ENCODE measurements around the gene RETREG1. TPM values are rescaled to one million over a fixed set of nuclear protein-coding genes. Genes with fewer than 3 reads are reported as not detected.
A peak's percentile ranks its signal among the peaks of the same experiment; 100 is the strongest.
"Not testable (repeated sequence)": the region's sequence is repeated elsewhere in the genome, so short reads cannot be mapped to it uniquely, and the experiment has no call there.

RETREG1 gene
- total RNA-seq (2012; rRNA removed), result 0.51 and 1.1 TPM in 2 replicates

GRCh38 chr5:16616536-16617273 is at the start of gene RETREG1:
Gene RETREG1, minus strand, starts transcription at chr5:16616997. Its CDS starts 26 bp downstream, at chr5:16616971.
- peaks cover 65% of the 10 kb centered on the region for H3K27me3 ChIP-seq (ENCODE audit: control insufficient read depth, insufficient read depth, low read length)
- peaks cover 6% of the 10 kb centered on the region for H3K4me1 ChIP-seq (ENCODE audit: control insufficient read depth, insufficient read depth, low read length)
- no peaks in the 10 kb centered on the region for H3K36me3 ChIP-seq (ENCODE audit: insufficient read depth, low read length)
- H3K4me2 ChIP-seq (ENCODE audit: low read length), result peak within 1 kb of the TSS; percentile 91
- no peak within 1 kb of the TSS for H3K9ac ChIP-seq (ENCODE audit: low read depth, low read length)
- H3K4me3 ChIP-seq (ENCODE audit: low read length), result peak within 1 kb of the TSS; percentile 71
- no peaks in the 10 kb centered on the region for H3K9me3 ChIP-seq (replicated peaks; ENCODE audit: low read length)

GRCh38 chr5:16666130-16666882 is 49.5 kb upstream of the RETREG1 start:
- Histone ChIP-seq H3K4me1 (ENCODE audit: control insufficient read depth, insufficient read depth, low read length) (no peaks in the 10 kb centered on the region), H3K4me3 (ENCODE audit: low read length) (no peak overlapping the region), H3K9ac (ENCODE audit: low read depth, low read length) (no peak overlapping the region), H3K9me3 (replicated peaks; ENCODE audit: low read length) (no peaks in the 10 kb centered on the region), H3K27me3 (ENCODE audit: control insufficient read depth, insufficient read depth, low read length) (no peaks in the 10 kb centered on the region), H3K4me2 (ENCODE audit: low read length) (no peak overlapping the region), H3K36me3 (ENCODE audit: insufficient read depth, low read length) (peaks cover 70% of the 10 kb centered on the region)

GRCh38 chr5:16665601-16666000 is 48.8 kb upstream of the RETREG1 start:
- no peaks in the 10 kb centered on the region for H3K27me3 ChIP-seq (ENCODE audit: control insufficient read depth, insufficient read depth, low read length)
- H3K4me1 ChIP-seq (ENCODE audit: control insufficient read depth, insufficient read depth, low read length), result no peaks in the 10 kb centered on the region
- no peak overlapping the region for H3K4me2 ChIP-seq (ENCODE audit: low read length)
- H3K9me3 ChIP-seq (replicated peaks; ENCODE audit: low read length), result no peaks in the 10 kb centered on the region
- H3K36me3 ChIP-seq (ENCODE audit: insufficient read depth, low read length), result peaks cover 63% of the 10 kb centered on the region
- H3K4me3 ChIP-seq (ENCODE audit: low read length), result no peak overlapping the region
- no peak overlapping the region for H3K9ac ChIP-seq (ENCODE audit: low read depth, low read length)

GRCh38 chr5:16664368-16664767 is 47.6 kb upstream of the RETREG1 start:
- no peak overlapping the region for H3K4me2 ChIP-seq (ENCODE audit: low read length)
- H3K9ac ChIP-seq (ENCODE audit: low read depth, low read length), result no peak overlapping the region
- peaks cover 52% of the 10 kb centered on the region for H3K36me3 ChIP-seq (ENCODE audit: insufficient read depth, low read length)
- H3K9me3 ChIP-seq (replicated peaks; ENCODE audit: low read length), result no peaks in the 10 kb centered on the region
- H3K27me3 ChIP-seq (ENCODE audit: control insufficient read depth, insufficient read depth, low read length), result no peaks in the 10 kb centered on the region
- no peak overlapping the region for H3K4me3 ChIP-seq (ENCODE audit: low read length)
- no peaks in the 10 kb centered on the region for H3K4me1 ChIP-seq (ENCODE audit: control insufficient read depth, insufficient read depth, low read length)

GRCh38 chr5:16663840-16664239 is 47.0 kb upstream of the RETREG1 start:
- Histone ChIP-seq H3K4me1 (ENCODE audit: control insufficient read depth, insufficient read depth, low read length) (no peaks in the 10 kb centered on the region), H3K36me3 (ENCODE audit: insufficient read depth, low read length) (peaks cover 50% of the 10 kb centered on the region), H3K9ac (ENCODE audit: low read depth, low read length) (no peak overlapping the region), H3K27me3 (ENCODE audit: control insufficient read depth, insufficient read depth, low read length) (no peaks in the 10 kb centered on the region), H3K4me2 (ENCODE audit: low read length) (no peak overlapping the region), H3K9me3 (replicated peaks; ENCODE audit: low read length) (no peaks in the 10 kb centered on the region), H3K4me3 (ENCODE audit: low read length) (no peak overlapping the region)

- H3K9ac ChIP-seq (ENCODE audit: low read depth, low read length), result no peak overlapping the region
- no peaks in the 10 kb centered on the region for H3K9me3 ChIP-seq (replicated peaks; ENCODE audit: low read length)
- peaks cover 29% of the 10 kb centered on the region for H3K36me3 ChIP-seq (ENCODE audit: insufficient read depth, low read length)
- peaks cover 8% of the 10 kb centered on the region for H3K27me3 ChIP-seq (ENCODE audit: control insufficient read depth, insufficient read depth, low read length)
- no peaks in the 10 kb centered on the region for H3K4me1 ChIP-seq (ENCODE audit: control insufficient read depth, insufficient read depth, low read length)
- no peak overlapping the region for H3K4me3 ChIP-seq (ENCODE audit: low read length)
- no peak overlapping the region for H3K4me2 ChIP-seq (ENCODE audit: low read length)
Measured at GRCh38 chr5:16661713-16662112, 44.9 kb upstream of the RETREG1 start.

- Histone ChIP-seq H3K9ac (ENCODE audit: low read depth, low read length) (no peak overlapping the region), H3K27me3 (ENCODE audit: control insufficient read depth, insufficient read depth, low read length) (peaks cover 10% of the 10 kb centered on the region), H3K4me3 (ENCODE audit: low read length) (no peak overlapping the region), H3K36me3 (ENCODE audit: insufficient read depth, low read length) (peaks cover 21% of the 10 kb centered on the region), H3K4me1 (ENCODE audit: control insufficient read depth, insufficient read depth, low read length) (no peaks in the 10 kb centered on the region), H3K4me2 (ENCODE audit: low read length) (no peak overlapping the region), H3K9me3 (replicated peaks; ENCODE audit: low read length) (no peaks in the 10 kb centered on the region)
Measured at GRCh38 chr5:16660982-16661381, 44.2 kb upstream of the RETREG1 start.

GRCh38 chr5:16659536-16659935 is 42.7 kb upstream of the RETREG1 start:
- peaks cover 15% of the 10 kb centered on the region for H3K36me3 ChIP-seq (ENCODE audit: insufficient read depth, low read length)
- no peak overlapping the region for H3K4me3 ChIP-seq (ENCODE audit: low read length)
- H3K9ac ChIP-seq (ENCODE audit: low read depth, low read length), result no peak overlapping the region
- no peaks in the 10 kb centered on the region for H3K4me1 ChIP-seq (ENCODE audit: control insufficient read depth, insufficient read depth, low read length)
- H3K27me3 ChIP-seq (ENCODE audit: control insufficient read depth, insufficient read depth, low read length), result peaks cover 10% of the 10 kb centered on the region
- H3K4me2 ChIP-seq (ENCODE audit: low read length), result no peak overlapping the region
- no peaks in the 10 kb centered on the region for H3K9me3 ChIP-seq (replicated peaks; ENCODE audit: low read length)

- Histone ChIP-seq H3K4me3 (ENCODE audit: low read length) (no peak overlapping the region), H3K9ac (ENCODE audit: low read depth, low read length) (no peak overlapping the region), H3K4me2 (ENCODE audit: low read length) (no peak overlapping the region), H3K9me3 (replicated peaks; ENCODE audit: low read length) (no peaks in the 10 kb centered on the region), H3K36me3 (ENCODE audit: insufficient read depth, low read length) (no peaks in the 10 kb centered on the region), H3K4me1 (ENCODE audit: control insufficient read depth, insufficient read depth, low read length) (no peaks in the 10 kb centered on the region), H3K27me3 (ENCODE audit: control insufficient read depth, insufficient read depth, low read length) (peaks cover 10% of the 10 kb centered on the region)
Measured at GRCh38 chr5:16656561-16657191, 39.9 kb upstream of the RETREG1 start.

GRCh38 chr5:16654647-16655334 is 38.0 kb upstream of the RETREG1 start:
- no peaks in the 10 kb centered on the region for H3K9me3 ChIP-seq (replicated peaks; ENCODE audit: low read length)
- H3K9ac ChIP-seq (ENCODE audit: low read depth, low read length), result no peak overlapping the region
- no peak overlapping the region for H3K4me3 ChIP-seq (ENCODE audit: low read length)
- H3K4me1 ChIP-seq (ENCODE audit: control insufficient read depth, insufficient read depth, low read length), result no peaks in the 10 kb centered on the region
- no peaks in the 10 kb centered on the region for H3K36me3 ChIP-seq (ENCODE audit: insufficient read depth, low read length)
- no peak overlapping the region for H3K4me2 ChIP-seq (ENCODE audit: low read length)
- peaks cover 11% of the 10 kb centered on the region for H3K27me3 ChIP-seq (ENCODE audit: control insufficient read depth, insufficient read depth, low read length)

GRCh38 chr5:16648739-16649138 is 31.9 kb upstream of the RETREG1 start:
- not testable (repeated sequence) for H3K4me3 ChIP-seq (ENCODE audit: low read length); H3K9ac ChIP-seq (ENCODE audit: low read depth, low read length); H3K9me3 ChIP-seq (replicated peaks; ENCODE audit: low read length); H3K27me3 ChIP-seq (ENCODE audit: control insufficient read depth, insufficient read depth, low read length); H3K36me3 ChIP-seq (ENCODE audit: insufficient read depth, low read length); H3K4me1 ChIP-seq (ENCODE audit: control insufficient read depth, insufficient read depth, low read length); H3K4me2 ChIP-seq (ENCODE audit: low read length)
